Measurements from ENCODE around the gene RASSF5.

DNA sequence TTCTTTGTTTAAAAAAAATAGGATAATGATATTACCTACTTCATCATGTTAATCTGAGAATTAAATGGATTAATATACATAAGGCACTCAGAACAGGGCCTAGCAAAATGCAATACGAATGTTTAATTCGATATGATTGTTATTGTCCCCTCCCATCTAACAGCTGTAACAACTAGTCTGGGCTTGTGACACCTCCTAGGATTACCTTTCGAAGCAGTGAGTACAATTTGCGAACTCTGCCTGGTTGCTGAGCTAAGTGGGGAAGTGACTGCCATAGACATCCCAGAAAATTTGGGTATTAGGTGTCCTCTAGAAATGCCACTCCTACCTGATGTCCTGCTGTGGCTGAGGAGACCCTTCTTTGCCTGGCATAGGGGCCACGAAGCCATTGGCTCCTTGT is 3.0 kb downstream of the RASSF5 start:
- TF ChIP-seq, protein P1, sequence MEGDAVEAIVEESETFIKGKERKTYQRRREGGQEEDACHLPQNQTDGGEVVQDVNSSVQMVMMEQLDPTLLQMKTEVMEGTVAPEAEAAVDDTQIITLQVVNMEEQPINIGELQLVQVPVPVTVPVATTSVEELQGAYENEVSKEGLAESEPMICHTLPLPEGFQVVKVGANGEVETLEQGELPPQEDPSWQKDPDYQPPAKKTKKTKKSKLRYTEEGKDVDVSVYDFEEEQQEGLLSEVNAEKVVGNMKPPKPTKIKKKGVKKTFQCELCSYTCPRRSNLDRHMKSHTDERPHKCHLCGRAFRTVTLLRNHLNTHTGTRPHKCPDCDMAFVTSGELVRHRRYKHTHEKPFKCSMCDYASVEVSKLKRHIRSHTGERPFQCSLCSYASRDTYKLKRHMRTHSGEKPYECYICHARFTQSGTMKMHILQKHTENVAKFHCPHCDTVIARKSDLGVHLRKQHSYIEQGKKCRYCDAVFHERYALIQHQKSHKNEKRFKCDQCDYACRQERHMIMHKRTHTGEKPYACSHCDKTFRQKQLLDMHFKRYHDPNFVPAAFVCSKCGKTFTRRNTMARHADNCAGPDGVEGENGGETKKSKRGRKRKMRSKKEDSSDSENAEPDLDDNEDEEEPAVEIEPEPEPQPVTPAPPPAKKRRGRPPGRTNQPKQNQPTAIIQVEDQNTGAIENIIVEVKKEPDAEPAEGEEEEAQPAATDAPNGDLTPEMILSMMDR (IDR thresholded peaks at IDR 0.05; ENCODE audit: borderline replicate concordance, extremely low read depth, low read length, poor library complexity, severe bottlenecking), result no peak
- no peak for TF ChIP-seq EZH2 (IDR thresholded peaks at IDR 0.05; ENCODE audit: borderline replicate concordance, low read depth, low read length, severe bottlenecking)

Data from DND-41 (cell line).